Liver (tissue), 9 donors: ENCODE measurements around the gene RYR3. TPM values are rescaled to one million over a fixed set of nuclear protein-coding genes. Genes with fewer than 3 reads are reported as not detected.

Experiments used
- DNase-seq: peaks from one replicate; pipeline ENCODE4 v3.0.0-alpha.2; 2017; ENCODE audit warnings: low spot score
- H3K27ac ChIP-seq, 2 donors: one replicate each; pipeline ENCODE4 v1.7.0; 2013; ENCODE audit warnings: inconsistent platforms in 2 of 2, low read length in 2 of 2, control low read depth in 1 of 2, low read depth in 1 of 2, mild to moderate bottlenecking in 1 of 2
- H3K27me3 ChIP-seq, 4 donors: one replicate each; pipeline versions ENCODE4 v1.6.1 to v1.7.0; 2013; ENCODE audit warnings: low read length in 3 of 4, inconsistent platforms in 1 of 4, mild to moderate bottlenecking in 1 of 4, moderate library complexity in 1 of 4; ENCODE audit not compliant: control insufficient read depth in 4 of 4, insufficient read depth in 4 of 4
- H3K36me3 ChIP-seq, 4 donors: one replicate each; pipeline versions ENCODE4 v1.6.1 to v1.7.0; 2013; ENCODE audit warnings: low read length in 3 of 4, mild to moderate bottlenecking in 3 of 4, low read depth in 1 of 4, moderate library complexity in 1 of 4; ENCODE audit not compliant: control insufficient read depth in 4 of 4, insufficient read depth in 3 of 4
- H3K4me1 ChIP-seq, 4 donors: one replicate each; pipeline versions ENCODE4 v1.6.1 to v1.7.0; 2013; ENCODE audit warnings: low read length in 3 of 4, mild to moderate bottlenecking in 3 of 4, moderate library complexity in 1 of 4; ENCODE audit not compliant: control insufficient read depth in 4 of 4, insufficient read depth in 4 of 4
- H3K4me3 ChIP-seq, 3 donors: one replicate each; pipeline versions ENCODE4 v1.6.1 to v1.7.0; 2013; ENCODE audit warnings: low read length in 3 of 3, control low read depth in 1 of 3, low read depth in 1 of 3, mild to moderate bottlenecking in 1 of 3
- H3K9ac ChIP-seq, 2 donors: one replicate each; pipeline ENCODE4 v1.7.0; 2013; ENCODE audit warnings: low read length in 2 of 2, mild to moderate bottlenecking in 2 of 2, moderate library complexity in 2 of 2, control low read depth in 1 of 2, low read depth in 1 of 2
- H3K9me3 ChIP-seq, 4 donors: one replicate each; pipeline versions ENCODE4 v1.6.1 to v1.7.0; 2013; ENCODE audit warnings: low read length in 3 of 4; ENCODE audit not compliant: control insufficient read depth in 4 of 4
- ATF3 ChIP-seq: IDR thresholded peaks from 2 replicates; pipeline ENCODE4 v1.6.1; 2016; ENCODE audit warnings: antibody characterized with exemption
- EGR1 ChIP-seq, 2 donors: IDR thresholded peaks; 2 replicates each; pipeline ENCODE4 v1.6.1; 2016 to 2018; ENCODE audit warnings: antibody characterized with exemption in 2 of 2, low read depth in 2 of 2
- FOXA1 ChIP-seq: IDR thresholded peaks from 2 replicates; pipeline ENCODE4 v1.6.1; 2016; ENCODE audit warnings: antibody characterized with exemption
- FOXA2 ChIP-seq: IDR thresholded peaks from 2 replicates; pipeline ENCODE4 v1.6.1; 2016; ENCODE audit warnings: antibody characterized with exemption
- GABPA ChIP-seq, 2 donors: IDR thresholded peaks in 1 of 2; conservative IDR thresholded peaks in 1 of 2; 2 replicates each; pipeline ENCODE4 v1.6.1; 2016; ENCODE audit warnings: antibody characterized with exemption in 2 of 2, mild to moderate bottlenecking in 1 of 2, moderate library complexity in 1 of 2
- HNF4A ChIP-seq, 2 donors: conservative IDR thresholded peaks; 2 replicates each; pipeline ENCODE4 v1.6.1; 2016; ENCODE audit warnings: antibody characterized with exemption in 2 of 2, mild to moderate bottlenecking in 2 of 2
- HNF4G ChIP-seq: IDR thresholded peaks from 2 replicates; pipeline ENCODE4 v1.6.1; 2016; ENCODE audit warnings: antibody characterized with exemption
- JUND ChIP-seq, 2 donors: IDR thresholded peaks; 2 replicates each; pipeline ENCODE4 v1.6.1; 2016; ENCODE audit warnings: antibody characterized with exemption in 2 of 2
- NR2F2 ChIP-seq: IDR thresholded peaks from 2 replicates; pipeline ENCODE4 v1.6.1; 2016; ENCODE audit warnings: antibody characterized with exemption
- RAD21 ChIP-seq, 2 donors: IDR thresholded peaks; 2 replicates each; pipeline ENCODE4 v1.6.1; 2016; ENCODE audit warnings: antibody characterized with exemption in 2 of 2, mild to moderate bottlenecking in 2 of 2
- RXRA ChIP-seq, 2 donors: IDR thresholded peaks; 2 replicates each; pipeline ENCODE4 v1.6.1; 2017 to 2018; ENCODE audit warnings: antibody characterized with exemption in 2 of 2, mild to moderate bottlenecking in 1 of 2
- SP1 ChIP-seq: IDR thresholded peaks from 2 replicates; pipeline ENCODE4 v1.6.1; 2018; ENCODE audit warnings: antibody characterized with exemption, mild to moderate bottlenecking
- TAF1 ChIP-seq: conservative IDR thresholded peaks from 2 replicates; pipeline ENCODE4 v1.6.1; 2016; ENCODE audit warnings: antibody characterized with exemption, mild to moderate bottlenecking
- YY1 ChIP-seq: IDR thresholded peaks from 2 replicates; pipeline ENCODE4 v1.6.1; 2016; ENCODE audit warnings: antibody characterized with exemption, mild to moderate bottlenecking
- WGBS: extraction: QIAGEN DNeasy Blood & Tissue Kit; methylation state at CpG from one replicate; pipeline ENCODE4 v1.1.7; 2013; 5-methylcytosine and 5-hydroxymethylcytosine counted together
- polyA plus RNA-seq, 2 donors: library from polyadenylated mRNA; stranded (reverse) in 1 of 2; unstranded in 1 of 2; fragments of 200-250 nt in 1 of 2; fragments of >200 nt in 1 of 2; fragmentation: Nextera tagmentation in 1 of 2; extraction: Ambion mirVana in 1 of 2; gene quantifications; one replicate each; pipeline versions ENCODE4 v1.2.1 to v1.2.3, GENCODE V29; 2013 to 2015
- total RNA-seq, 2 donors: library from RNA; depleted of rRNA; stranded (reverse); fragments of >200 nt; gene quantifications; one replicate each; pipeline ENCODE4 v1.2.3, GENCODE V29; 2014
- TF ChIP-seq, protein P1 (sequence below): IDR thresholded peaks from 2 replicates; pipeline ENCODE4 v1.6.1; 2016; ENCODE audit warnings: antibody characterized with exemption
- TF ChIP-seq, protein P2 (sequence below): IDR thresholded peaks from 2 replicates; pipeline ENCODE4 v1.6.1; 2016; ENCODE audit warnings: antibody characterized with exemption, mild to moderate bottlenecking
- TF ChIP-seq, protein P3 (sequence below): fragments of 150-350 bp; IDR thresholded peaks from 2 replicates; pipeline ENCODE4 v1.5.1; 2017; ENCODE audit warnings: improper control_type of control experiment, low read depth, low read length; ENCODE audit not compliant: missing input control
- TF ChIP-seq, protein P4 (sequence below): IDR thresholded peaks from 2 replicates; pipeline ENCODE4 v1.6.1; 2016; ENCODE audit warnings: antibody characterized with exemption
- donor health status: healthy.
- donor health status: healthy.
- donor health status: healthy.
- donor health status: healthy.
- donor health status: healthy.

RYR3 gene
- total and polyA plus RNA-seq, 4 donors, result 0.01 to 1.1 (median 0.22) TPM

DNA sequence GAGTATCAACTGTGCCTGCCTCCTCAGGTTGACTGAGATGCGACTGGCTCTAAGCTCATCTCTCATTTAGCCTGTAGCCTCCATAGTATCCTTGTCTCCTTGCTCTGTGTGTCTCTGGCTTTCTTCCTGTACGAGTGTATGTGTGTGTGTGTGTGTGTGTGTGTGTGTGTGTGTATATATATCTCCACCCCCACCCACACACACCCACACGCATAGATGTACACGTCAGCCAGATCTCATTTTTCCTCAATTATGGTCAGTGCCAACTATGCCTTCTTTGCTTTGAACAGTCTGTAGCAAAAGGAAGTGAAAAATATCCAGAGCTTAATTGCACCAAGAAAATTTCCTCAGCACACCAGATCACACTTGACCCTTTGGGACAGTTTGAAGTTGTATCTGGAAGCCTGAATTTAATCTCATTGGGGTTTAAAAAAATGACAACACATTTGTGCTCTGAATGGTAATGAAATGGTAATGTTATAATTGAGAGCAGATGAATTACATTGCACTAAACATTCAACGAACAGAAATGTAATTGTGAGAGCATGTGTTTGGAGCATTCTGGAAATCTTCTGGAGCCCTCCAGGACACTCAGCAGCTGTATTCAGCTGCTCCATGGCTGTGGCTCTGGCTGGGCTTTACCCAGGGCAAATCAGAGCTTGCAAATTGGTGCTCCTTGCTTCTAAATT is 63.6 kb downstream of the RYR3 start:
- no peaks in the 10 kb centered on the region for H3K4me1 ChIP-seq
- TF ChIP-seq YY1 (no peak), GABPA (IDR thresholded peaks at IDR 0.05 in 1 of 2, conservative IDR thresholded peaks at IDR 0.05 in 1 of 2) (no peak), FOXA2 (no peak), HNF4G (no peak), SP1 (no peak), HNF4A (conservative IDR thresholded peaks at IDR 0.05) (no peak), ATF3 (no peak), RXRA (IDR thresholded peaks at IDR 0.05) (no peak), EGR1 (IDR thresholded peaks at IDR 0.05; ENCODE audit: low read depth in 2 of 2) (no peak), JUND (IDR thresholded peaks at IDR 0.05) (no peak), NR2F2 (no peak), FOXA1 (no peak), RAD21 (IDR thresholded peaks at IDR 0.05) (no peak), TAF1 (no peak)
- TF ChIP-seq, protein P1, sequence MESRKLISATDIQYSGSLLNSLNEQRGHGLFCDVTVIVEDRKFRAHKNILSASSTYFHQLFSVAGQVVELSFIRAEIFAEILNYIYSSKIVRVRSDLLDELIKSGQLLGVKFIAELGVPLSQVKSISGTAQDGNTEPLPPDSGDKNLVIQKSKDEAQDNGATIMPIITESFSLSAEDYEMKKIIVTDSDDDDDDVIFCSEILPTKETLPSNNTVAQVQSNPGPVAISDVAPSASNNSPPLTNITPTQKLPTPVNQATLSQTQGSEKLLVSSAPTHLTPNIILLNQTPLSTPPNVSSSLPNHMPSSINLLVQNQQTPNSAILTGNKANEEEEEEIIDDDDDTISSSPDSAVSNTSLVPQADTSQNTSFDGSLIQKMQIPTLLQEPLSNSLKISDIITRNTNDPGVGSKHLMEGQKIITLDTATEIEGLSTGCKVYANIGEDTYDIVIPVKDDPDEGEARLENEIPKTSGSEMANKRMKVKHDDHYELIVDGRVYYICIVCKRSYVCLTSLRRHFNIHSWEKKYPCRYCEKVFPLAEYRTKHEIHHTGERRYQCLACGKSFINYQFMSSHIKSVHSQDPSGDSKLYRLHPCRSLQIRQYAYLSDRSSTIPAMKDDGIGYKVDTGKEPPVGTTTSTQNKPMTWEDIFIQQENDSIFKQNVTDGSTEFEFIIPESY, result no peak
- TF ChIP-seq, protein P2, sequence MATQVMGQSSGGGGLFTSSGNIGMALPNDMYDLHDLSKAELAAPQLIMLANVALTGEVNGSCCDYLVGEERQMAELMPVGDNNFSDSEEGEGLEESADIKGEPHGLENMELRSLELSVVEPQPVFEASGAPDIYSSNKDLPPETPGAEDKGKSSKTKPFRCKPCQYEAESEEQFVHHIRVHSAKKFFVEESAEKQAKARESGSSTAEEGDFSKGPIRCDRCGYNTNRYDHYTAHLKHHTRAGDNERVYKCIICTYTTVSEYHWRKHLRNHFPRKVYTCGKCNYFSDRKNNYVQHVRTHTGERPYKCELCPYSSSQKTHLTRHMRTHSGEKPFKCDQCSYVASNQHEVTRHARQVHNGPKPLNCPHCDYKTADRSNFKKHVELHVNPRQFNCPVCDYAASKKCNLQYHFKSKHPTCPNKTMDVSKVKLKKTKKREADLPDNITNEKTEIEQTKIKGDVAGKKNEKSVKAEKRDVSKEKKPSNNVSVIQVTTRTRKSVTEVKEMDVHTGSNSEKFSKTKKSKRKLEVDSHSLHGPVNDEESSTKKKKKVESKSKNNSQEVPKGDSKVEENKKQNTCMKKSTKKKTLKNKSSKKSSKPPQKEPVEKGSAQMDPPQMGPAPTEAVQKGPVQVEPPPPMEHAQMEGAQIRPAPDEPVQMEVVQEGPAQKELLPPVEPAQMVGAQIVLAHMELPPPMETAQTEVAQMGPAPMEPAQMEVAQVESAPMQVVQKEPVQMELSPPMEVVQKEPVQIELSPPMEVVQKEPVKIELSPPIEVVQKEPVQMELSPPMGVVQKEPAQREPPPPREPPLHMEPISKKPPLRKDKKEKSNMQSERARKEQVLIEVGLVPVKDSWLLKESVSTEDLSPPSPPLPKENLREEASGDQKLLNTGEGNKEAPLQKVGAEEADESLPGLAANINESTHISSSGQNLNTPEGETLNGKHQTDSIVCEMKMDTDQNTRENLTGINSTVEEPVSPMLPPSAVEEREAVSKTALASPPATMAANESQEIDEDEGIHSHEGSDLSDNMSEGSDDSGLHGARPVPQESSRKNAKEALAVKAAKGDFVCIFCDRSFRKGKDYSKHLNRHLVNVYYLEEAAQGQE, result no peak
- TF ChIP-seq, protein P3, sequence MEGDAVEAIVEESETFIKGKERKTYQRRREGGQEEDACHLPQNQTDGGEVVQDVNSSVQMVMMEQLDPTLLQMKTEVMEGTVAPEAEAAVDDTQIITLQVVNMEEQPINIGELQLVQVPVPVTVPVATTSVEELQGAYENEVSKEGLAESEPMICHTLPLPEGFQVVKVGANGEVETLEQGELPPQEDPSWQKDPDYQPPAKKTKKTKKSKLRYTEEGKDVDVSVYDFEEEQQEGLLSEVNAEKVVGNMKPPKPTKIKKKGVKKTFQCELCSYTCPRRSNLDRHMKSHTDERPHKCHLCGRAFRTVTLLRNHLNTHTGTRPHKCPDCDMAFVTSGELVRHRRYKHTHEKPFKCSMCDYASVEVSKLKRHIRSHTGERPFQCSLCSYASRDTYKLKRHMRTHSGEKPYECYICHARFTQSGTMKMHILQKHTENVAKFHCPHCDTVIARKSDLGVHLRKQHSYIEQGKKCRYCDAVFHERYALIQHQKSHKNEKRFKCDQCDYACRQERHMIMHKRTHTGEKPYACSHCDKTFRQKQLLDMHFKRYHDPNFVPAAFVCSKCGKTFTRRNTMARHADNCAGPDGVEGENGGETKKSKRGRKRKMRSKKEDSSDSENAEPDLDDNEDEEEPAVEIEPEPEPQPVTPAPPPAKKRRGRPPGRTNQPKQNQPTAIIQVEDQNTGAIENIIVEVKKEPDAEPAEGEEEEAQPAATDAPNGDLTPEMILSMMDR, result no peak
- TF ChIP-seq, protein P4, sequence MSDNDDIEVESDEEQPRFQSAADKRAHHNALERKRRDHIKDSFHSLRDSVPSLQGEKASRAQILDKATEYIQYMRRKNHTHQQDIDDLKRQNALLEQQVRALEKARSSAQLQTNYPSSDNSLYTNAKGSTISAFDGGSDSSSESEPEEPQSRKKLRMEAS, result no peak
- H3K4me3 ChIP-seq, result no peak overlapping the region
- no peaks in the 10 kb centered on the region for H3K27me3 ChIP-seq
- H3K9me3 ChIP-seq, result no peaks in the 10 kb centered on the region
- H3K27ac ChIP-seq, result no peak overlapping the region
- DNase-seq, result no peak
- no peaks in the 10 kb centered on the region for H3K36me3 ChIP-seq
- H3K9ac ChIP-seq, result no peak overlapping the region
- 61% methylated on average over 5 of the region's 5 CpGs for WGBS
